Activated T-cell treated with anti-CD3 and anti-CD28 coated beads, Interleukin-2, amount 50 U/mL, for 24 hours (primary cell): ENCODE data around the gene PCBP4.

Experiments
- DNase-seq: peaks from one replicate; pipeline ENCODE4 v3.0.0-alpha.2; 2020
- H3K27ac Mint-ChIP-seq: 2 replicates; pipeline ENCODE4 v1.8.0; 2020; ENCODE audit warnings: mild to moderate bottlenecking, mixed read lengths
- H3K27me3 Mint-ChIP-seq: 2 replicates; pipeline ENCODE4 v1.8.0; 2020; ENCODE audit warnings: mixed read lengths
- H3K36me3 Mint-ChIP-seq: 2 replicates; pipeline ENCODE4 v1.8.0; 2020; ENCODE audit warnings: low read depth, mixed read lengths
- H3K4me1 Mint-ChIP-seq: 2 replicates; pipeline ENCODE4 v1.8.0; 2020; ENCODE audit warnings: low read depth, mixed read lengths
- H3K4me3 Mint-ChIP-seq: 2 replicates; pipeline ENCODE4 v1.8.0; 2020; ENCODE audit warnings: mild to moderate bottlenecking, moderate library complexity, mixed read lengths
- H3K9me3 Mint-ChIP-seq: 2 replicates; pipeline ENCODE4 v1.8.0; 2020; ENCODE audit warnings: mixed read lengths

PCBP4 gene

DNA sequence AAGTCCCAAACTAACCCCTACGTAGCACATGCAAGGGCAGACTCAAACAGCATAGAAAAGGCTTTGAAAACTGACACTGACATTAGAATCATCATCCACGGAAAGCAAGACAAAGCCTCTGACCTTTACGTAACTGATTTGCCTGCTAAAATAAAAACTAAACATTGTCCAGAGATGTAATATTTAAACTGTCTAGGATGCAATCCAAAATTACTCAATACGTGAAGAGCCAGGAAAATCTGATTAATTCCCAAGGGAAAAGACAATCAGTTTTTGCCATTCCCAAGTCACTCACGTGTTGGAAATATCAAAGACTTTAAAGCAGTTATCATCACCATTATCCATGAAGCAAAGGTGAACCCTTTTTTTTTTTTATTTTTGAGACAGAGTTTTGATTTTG is 50.8 kb downstream of the PCBP4 start:
- no peaks in the 10 kb centered on the region for H3K36me3 Mint-ChIP-seq
- peaks cover 3% of the 10 kb centered on the region for H3K27me3 Mint-ChIP-seq
- DNase-seq, result no peak
- H3K4me3 Mint-ChIP-seq, result no peak overlapping the region
- no peaks in the 10 kb centered on the region for H3K4me1 Mint-ChIP-seq
- no peaks in the 10 kb centered on the region for H3K9me3 Mint-ChIP-seq
- no peak overlapping the region for H3K27ac Mint-ChIP-seq

DNA sequence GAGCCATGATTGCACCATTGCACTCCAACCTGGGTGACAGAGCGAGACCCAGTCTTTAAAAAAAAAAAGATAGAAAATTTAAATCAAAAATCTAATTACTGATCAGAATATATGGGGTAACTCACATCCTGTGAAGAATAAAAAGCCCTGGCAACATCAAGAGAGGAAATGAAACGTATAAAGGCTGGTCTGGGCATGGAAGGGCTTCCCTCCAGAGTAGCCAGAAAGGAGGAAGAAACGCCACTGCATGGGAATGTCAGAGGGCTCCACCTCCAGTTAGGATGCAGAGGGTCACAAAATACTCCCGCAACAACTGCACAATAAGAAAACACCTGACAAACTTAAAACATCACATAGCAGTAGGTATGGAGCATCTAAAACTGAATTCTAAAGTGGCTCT is 59.2 kb downstream of the PCBP4 start:
- Mint-ChIP-seq H3K4me1 (no peaks in the 10 kb centered on the region), H3K9me3 (peaks cover 4% of the 10 kb centered on the region), H3K4me3 (no peak overlapping the region), H3K36me3 (peaks cover 2% of the 10 kb centered on the region), H3K27me3 (peaks cover 34% of the 10 kb centered on the region), H3K27ac (no peak overlapping the region)
- no peak for DNase-seq
